H1 (cell line): ENCODE data around the gene ZNF521.

Experiments
- BCL11A ChIP-seq, 2 experiments: IDR thresholded peaks; one replicate each; pipeline ENCODE4 v1.6.1; 2011; ENCODE audit warnings: low read depth in 2 of 2, low read length in 2 of 2, mild to moderate bottlenecking in 2 of 2
- CEBPB ChIP-seq: IDR thresholded peaks from 2 replicates; pipeline ENCODE4 v1.6.1; 2012; ENCODE audit warnings: low read depth, low read length
- CHD2 ChIP-seq: IDR thresholded peaks from 2 replicates; pipeline ENCODE4 v1.6.1; 2012; ENCODE audit warnings: low read length, improper control_type of control experiment
- MAFK ChIP-seq: IDR thresholded peaks from 2 replicates; pipeline ENCODE4 v1.6.1; 2012; ENCODE audit warnings: low read depth, mild to moderate bottlenecking, improper control_type of control experiment, low read length
- NRF1 ChIP-seq: IDR thresholded peaks from 2 replicates; pipeline ENCODE4 v1.6.1; 2011; ENCODE audit warnings: mild to moderate bottlenecking, low read depth, low read length, improper control_type of control experiment
- POLR2A ChIP-seq, 2 experiments: IDR thresholded peaks; 1 replicate in 1 of 2; 2 replicates in 1 of 2; pipeline ENCODE4 v1.6.1; 2011; ENCODE audit warnings: low read depth in 2 of 2, low read length in 2 of 2, mild to moderate bottlenecking in 2 of 2; ENCODE audit errors: control extremely low read depth in 1 of 2
- POLR2AphosphoS5 ChIP-seq: IDR thresholded peaks from 2 replicates; pipeline ENCODE4 v1.6.1; 2011; ENCODE audit warnings: low read depth, low read length
- RFX5 ChIP-seq: IDR thresholded peaks from 2 replicates; pipeline ENCODE4 v1.6.1; 2011; ENCODE audit warnings: low read depth, low read length, improper control_type of control experiment, borderline replicate concordance
- SP2 ChIP-seq: IDR thresholded peaks from 2 replicates; pipeline ENCODE4 v1.6.1; 2012; ENCODE audit warnings: mild to moderate bottlenecking, low read length, inconsistent platforms
- TF ChIP-seq, protein P1 (sequence below): IDR thresholded peaks from 2 replicates; pipeline ENCODE4 v1.6.1; 2012; ENCODE audit warnings: low read length, inconsistent platforms
- TF ChIP-seq, protein P2 (sequence below), 3 experiments: IDR thresholded peaks; 1 replicate in 2 of 3; 2 replicates in 1 of 3; pipeline versions ENCODE4 v1.5.1 to v1.6.1; 2011; ENCODE audit warnings: low read length in 3 of 3, mild to moderate bottlenecking in 3 of 3, inconsistent platforms in 2 of 3, low read depth in 1 of 3, moderate library complexity in 1 of 3; ENCODE audit not compliant: insufficient read depth in 1 of 3; ENCODE audit errors: control extremely low read depth in 1 of 3
- TF ChIP-seq, protein P3 (sequence below): IDR thresholded peaks from 2 replicates; pipeline ENCODE4 v1.6.1; 2011; ENCODE audit warnings: low read length, improper control_type of control experiment

- no peak for TF ChIP-seq POLR2A (IDR thresholded peaks at IDR 0.05; ENCODE audit: control extremely low read depth in 1 of 2, low read depth in 2 of 2, low read length in 2 of 2)
- TF ChIP-seq CHD2: no peak
- no peak for TF ChIP-seq POLR2AphosphoS5
- no peak for TF ChIP-seq RFX5
- TF ChIP-seq, protein P1, sequence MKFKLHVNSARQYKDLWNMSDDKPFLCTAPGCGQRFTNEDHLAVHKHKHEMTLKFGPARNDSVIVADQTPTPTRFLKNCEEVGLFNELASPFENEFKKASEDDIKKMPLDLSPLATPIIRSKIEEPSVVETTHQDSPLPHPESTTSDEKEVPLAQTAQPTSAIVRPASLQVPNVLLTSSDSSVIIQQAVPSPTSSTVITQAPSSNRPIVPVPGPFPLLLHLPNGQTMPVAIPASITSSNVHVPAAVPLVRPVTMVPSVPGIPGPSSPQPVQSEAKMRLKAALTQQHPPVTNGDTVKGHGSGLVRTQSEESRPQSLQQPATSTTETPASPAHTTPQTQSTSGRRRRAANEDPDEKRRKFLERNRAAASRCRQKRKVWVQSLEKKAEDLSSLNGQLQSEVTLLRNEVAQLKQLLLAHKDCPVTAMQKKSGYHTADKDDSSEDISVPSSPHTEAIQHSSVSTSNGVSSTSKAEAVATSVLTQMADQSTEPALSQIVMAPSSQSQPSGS: no peak
- TF ChIP-seq CEBPB: no peak
- TF ChIP-seq, protein P2, sequence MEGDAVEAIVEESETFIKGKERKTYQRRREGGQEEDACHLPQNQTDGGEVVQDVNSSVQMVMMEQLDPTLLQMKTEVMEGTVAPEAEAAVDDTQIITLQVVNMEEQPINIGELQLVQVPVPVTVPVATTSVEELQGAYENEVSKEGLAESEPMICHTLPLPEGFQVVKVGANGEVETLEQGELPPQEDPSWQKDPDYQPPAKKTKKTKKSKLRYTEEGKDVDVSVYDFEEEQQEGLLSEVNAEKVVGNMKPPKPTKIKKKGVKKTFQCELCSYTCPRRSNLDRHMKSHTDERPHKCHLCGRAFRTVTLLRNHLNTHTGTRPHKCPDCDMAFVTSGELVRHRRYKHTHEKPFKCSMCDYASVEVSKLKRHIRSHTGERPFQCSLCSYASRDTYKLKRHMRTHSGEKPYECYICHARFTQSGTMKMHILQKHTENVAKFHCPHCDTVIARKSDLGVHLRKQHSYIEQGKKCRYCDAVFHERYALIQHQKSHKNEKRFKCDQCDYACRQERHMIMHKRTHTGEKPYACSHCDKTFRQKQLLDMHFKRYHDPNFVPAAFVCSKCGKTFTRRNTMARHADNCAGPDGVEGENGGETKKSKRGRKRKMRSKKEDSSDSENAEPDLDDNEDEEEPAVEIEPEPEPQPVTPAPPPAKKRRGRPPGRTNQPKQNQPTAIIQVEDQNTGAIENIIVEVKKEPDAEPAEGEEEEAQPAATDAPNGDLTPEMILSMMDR (IDR thresholded peaks at IDR 0.05; ENCODE audit: control extremely low read depth in 1 of 3, insufficient read depth in 1 of 3, low read depth in 1 of 3, low read length in 3 of 3): no peak
- TF ChIP-seq, protein P3, sequence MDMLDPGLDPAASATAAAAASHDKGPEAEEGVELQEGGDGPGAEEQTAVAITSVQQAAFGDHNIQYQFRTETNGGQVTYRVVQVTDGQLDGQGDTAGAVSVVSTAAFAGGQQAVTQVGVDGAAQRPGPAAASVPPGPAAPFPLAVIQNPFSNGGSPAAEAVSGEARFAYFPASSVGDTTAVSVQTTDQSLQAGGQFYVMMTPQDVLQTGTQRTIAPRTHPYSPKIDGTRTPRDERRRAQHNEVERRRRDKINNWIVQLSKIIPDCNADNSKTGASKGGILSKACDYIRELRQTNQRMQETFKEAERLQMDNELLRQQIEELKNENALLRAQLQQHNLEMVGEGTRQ: no peak
- no peak for TF ChIP-seq NRF1
- peak; percentile 80 for TF ChIP-seq MAFK
- no peak for TF ChIP-seq BCL11A (IDR thresholded peaks at IDR 0.05; ENCODE audit: low read depth in 2 of 2, low read length in 2 of 2)
- no peak for TF ChIP-seq SP2
Observed at GRCh38 chr18:25392192-25392591, 40.2 kb upstream of the ZNF521 start.
